Measurements from ENCODE around the gene CBARP.

The CBARP gene

DNA sequence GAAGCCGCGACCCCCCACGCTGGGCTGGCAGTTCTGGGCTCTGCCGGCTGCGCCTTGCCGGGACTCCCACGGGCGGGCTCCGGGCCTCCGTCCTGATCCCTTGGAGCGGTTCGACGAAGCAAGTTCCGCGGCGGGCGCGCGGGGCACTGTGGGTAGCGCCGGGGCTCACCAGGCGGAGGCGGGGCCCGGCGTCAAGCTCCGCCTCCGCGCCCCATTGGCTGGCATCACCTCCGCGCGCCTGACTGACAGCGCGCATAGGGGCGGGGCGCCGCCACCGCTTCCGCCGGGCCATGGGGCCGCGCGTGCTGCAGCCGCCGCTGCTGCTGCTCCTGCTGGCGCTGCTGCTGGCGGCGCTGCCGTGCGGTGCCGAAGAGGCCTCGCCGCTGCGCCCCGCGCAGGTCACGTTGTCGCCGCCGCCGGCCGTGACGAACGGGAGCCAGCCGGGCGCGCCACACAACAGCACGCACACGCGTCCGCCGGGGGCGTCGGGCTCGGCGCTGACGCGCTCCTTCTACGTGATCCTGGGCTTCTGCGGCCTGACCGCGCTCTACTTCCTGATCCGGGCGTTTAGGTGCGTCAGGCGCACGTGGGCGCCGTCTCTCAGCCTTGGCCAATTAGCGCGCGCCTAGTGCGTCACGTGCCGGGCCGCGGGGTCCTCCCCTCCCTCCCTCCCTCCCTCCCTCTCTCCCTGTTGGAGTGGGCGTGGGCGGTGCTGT, 37.6 kb upstream of the CBARP start, which contains the start of gene FAM174C:
TSS of gene FAM174C (plus strand) at position 271 of the 716 bp plus-strand sequence. CDS start at position 291, 20 bp downstream.
- peak; percentile 99 for DNase-seq (ENCODE audit: low read depth, low spot score)

GRCh38 chr19:1274852-1275259, 37.1 kb upstream of the CBARP start:
- DNase-seq (ENCODE audit: low read depth, low spot score) = no peak

- DNase-seq (ENCODE audit: low read depth, low spot score) = no peak
Observed at GRCh38 chr19:1274081-1274851, 36.5 kb upstream of the CBARP start.

DNA sequence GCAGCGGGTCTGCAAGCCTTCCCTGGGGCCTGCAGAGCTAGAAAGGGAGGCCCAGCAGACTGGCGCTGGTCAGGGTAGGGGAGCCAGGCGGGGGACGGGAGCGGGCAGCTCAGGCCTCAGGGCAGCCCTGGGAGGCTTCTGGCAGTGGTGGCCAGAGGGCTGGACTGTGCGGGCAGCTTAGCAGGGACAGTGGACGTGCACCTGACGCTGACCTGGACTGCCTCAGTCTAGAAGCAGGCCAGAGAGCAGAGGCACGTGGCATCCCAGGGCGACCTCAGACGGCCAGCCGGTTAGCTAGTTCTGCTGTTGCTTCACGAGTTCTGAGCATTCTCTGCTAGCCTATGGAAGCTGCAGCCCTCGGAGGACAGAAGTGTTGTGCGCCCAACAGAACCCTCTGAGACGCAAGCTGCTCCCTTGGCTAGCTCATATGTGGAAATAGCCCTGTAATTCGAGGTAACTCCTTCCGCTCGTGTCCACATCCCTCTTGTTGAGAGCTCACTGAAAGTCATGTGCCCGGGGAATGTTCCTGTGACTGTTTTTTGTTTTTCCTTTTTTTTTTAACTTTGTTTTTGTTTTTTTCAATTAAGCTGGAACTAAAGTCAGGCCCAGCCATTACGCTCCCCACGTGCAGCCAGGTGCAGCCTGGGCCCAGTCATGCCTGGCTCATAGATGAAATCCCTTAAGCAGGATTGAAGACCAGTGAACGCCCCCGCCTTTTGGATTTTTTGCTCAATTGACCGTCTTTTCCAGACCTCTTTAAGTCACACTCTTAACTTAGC, 35.6 kb upstream of the CBARP start:
- no peak for DNase-seq (ENCODE audit: low read depth, low spot score)

- DNase-seq (ENCODE audit: low read depth, low spot score) = no peak
Observed at GRCh38 chr19:1272423-1273262, 34.8 kb upstream of the CBARP start.

DNA sequence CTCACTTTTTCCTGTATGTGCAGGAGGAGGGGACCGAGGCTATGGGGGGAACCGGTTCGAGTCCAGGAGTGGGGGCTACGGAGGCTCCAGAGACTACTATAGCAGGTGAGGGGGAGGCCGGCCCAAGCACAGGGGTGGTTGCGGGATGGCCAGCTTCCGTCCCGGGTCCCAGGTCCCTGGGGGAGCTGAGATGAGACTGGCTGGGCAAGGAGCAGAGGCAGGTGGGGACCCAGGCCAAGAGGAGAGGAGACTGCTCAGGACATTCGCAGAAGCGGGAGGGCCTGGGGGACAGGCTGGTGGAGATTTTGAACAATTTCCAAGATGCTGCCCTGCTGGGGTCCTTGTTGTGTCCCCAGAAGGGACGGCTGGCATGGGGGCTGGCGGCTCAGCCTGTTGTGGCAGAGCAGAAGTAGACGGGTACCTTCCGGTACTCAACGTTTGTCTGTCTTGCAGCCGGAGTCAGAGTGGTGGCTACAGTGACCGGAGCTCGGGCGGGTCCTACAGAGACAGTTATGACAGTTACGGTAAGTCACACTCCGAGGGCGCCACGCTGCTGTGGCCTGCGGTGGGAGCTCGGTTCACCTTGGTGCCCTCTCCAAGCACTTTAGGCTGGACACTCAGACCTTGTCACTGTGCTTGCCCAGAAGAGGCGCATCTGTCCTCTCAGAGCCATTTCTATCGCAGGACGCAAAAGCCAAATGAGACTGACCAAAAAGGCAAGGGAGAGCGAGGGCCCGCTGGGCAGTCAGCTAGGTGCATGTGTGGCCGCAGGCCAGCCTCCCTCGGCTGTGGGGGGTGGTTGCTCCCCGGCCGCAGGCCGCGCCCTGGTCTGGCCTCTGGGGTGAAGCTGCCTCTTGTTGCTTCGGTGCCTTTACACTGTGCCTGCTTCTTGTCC, 34.0 kb upstream of the CBARP start:
- no peak for DNase-seq (ENCODE audit: low read depth, low spot score)

GRCh38 chr19:1270854-1271527, 33.2 kb upstream of the CBARP start:
- no peak for DNase-seq (ENCODE audit: low read depth, low spot score)

GRCh38 chr19:1270213-1270853, 32.5 kb upstream of the CBARP start:
- no peak for DNase-seq (ENCODE audit: low read depth, low spot score)

- peak; percentile 95 for DNase-seq (ENCODE audit: low read depth, low spot score)
Observed at GRCh38 chr19:1269478-1270212, 31.8 kb upstream of the CBARP start.

DNA sequence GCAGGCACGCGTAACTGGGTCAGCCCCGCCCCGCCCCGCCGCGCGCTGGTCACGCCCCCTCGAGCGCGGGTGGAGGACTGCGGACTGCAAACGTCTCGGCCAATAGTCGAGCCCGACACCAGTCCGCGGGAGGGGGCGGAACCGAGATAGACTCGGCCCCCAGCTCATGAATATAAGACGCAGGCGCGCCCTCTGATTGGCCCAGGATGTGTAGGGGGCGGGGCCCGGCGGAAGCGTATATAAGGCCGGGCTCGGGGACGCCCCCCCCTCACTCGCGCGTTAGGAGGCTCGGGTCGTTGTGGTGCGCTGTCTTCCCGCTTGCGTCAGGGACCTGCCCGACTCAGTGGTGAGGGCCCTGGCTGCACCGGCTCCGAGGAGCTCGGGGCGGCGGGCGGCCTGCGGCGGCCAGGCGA, 31.3 kb upstream of the CBARP start, which contains the start of gene CIRBP:
TSS of gene CIRBP (plus strand) at position 268 of the 413 bp plus-strand sequence. CDS start 1,602 bp downstream, outside the sequence.
- DNase-seq (ENCODE audit: low read depth, low spot score) = peak; percentile 100

- no peak for DNase-seq (ENCODE audit: low read depth, low spot score)
Observed at GRCh38 chr19:1268226-1269064, 30.6 kb upstream of the CBARP start.

DNA sequence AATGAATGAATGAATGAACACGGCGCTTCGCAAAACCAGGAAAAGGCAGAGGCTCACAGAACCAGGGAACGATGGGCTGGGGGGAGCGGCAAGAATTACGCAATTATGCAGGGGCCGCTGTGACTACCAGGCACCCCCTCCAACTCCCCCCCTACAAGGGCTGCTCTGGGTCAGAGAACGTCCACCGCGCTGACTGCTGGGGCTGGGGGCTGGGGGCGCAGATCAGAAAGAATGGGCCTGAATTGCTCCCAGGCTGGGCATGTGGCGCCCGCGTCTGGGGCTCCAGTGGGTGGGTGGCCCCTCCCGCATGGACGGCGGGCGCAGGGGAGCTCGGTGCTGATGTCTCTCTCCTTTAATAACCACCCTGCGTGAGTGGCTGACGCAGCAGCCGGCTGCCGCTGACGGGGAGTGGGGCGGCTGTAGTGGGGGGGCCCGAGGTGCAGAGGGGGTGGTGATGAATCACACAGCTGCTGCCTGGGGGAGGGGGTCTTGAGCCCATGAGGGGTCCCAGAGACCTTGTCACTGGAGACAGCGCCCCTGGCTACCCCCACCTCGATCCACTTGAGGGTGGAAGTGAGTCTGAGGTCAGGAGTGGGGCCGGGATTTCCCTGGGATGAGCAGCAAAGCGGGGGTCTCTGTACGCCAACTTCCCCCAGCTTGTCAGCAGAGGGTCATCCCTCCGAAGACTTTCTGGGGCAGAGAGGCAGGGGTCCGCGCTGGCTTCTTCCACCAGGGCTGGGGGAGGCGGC, 29.8 kb upstream of the CBARP start:
- DNase-seq (ENCODE audit: low read depth, low spot score) = peak; percentile 62

DNA sequence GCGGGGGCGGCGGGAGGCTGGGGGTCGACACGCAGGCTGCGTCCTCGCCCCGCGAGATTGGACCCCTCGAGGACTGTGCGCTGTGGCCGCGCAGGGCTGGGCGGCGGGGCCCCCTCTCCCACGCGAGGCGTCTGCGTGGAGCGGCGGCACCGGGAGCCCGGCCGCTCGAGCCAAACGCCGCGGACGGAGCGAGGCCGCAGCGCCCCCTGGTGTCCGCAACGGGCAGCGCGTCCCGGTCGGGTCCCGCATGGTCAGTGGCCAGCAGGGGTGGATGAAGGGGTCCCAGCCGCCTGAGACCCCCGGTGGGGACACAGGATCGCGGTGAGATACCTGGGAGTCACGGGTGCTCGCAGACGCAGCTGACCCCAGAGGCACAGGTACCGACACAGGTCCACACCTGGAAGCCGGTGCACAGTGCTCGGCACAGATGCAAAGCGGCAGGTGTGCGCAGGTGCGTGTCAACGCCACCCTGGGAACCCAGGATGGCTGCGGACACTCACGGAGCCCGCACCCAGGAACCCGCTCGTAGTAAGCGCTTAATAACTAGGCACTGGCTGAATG, 29.2 kb upstream of the CBARP start:
- DNase-seq (ENCODE audit: low read depth, low spot score) = peak; percentile 87

GRCh38 chr19:1266129-1266915, 28.5 kb upstream of the CBARP start:
- peak; percentile 93 for DNase-seq (ENCODE audit: low read depth, low spot score)

GRCh38 chr19:1265615-1266128, 27.9 kb upstream of the CBARP start:
- DNase-seq (ENCODE audit: low read depth, low spot score) = peak; percentile 72
